ENCODE measurements around the gene CX3CR1. TPM values are rescaled to one million over a fixed set of nuclear protein-coding genes. Genes with fewer than 3 reads are reported as not detected.

CX3CR1 gene
- total and polyA plus RNA-seq, 2 of the 4 experiments (the other 2 are of a cell fraction) = not detected

GRCh38 chr3:39323494-39323893 lies 43.7 kb upstream of the CX3CR1 start:
- CTCF ChIA-PET = no interaction called here
- BruUV-seq (replicated peaks) = no TSS peak
- H2BK5ac ChIP-seq (ENCODE audit: low read depth, low read length, poor library complexity, severe bottlenecking) = no peak overlapping the region

More at GRCh38 chr3:39323494-39323893, 43.7 kb upstream of the CX3CR1 start:
- no peaks in the 10 kb centered on the region for H3K9me1 ChIP-seq (ENCODE audit: insufficient read depth, low read length)
- POLR2A ChIA-PET (ENCODE audit: unreplicated experiment) = no interaction called here
- no peak overlapping the region for H3K4me3 ChIP-seq (ENCODE audit: insufficient read depth, low read depth, low read length)
- H2AK5ac ChIP-seq (ENCODE audit: low read depth, low read length) = no peak overlapping the region
- H2AFZ ChIP-seq (replicated peaks; ENCODE audit: low read length, poor library complexity) = no peak overlapping the region
- H3K27me3 ChIP-seq (ENCODE audit: control insufficient read depth, insufficient read depth, low read length) = no peaks in the 10 kb centered on the region; the same call in none of the 2 replicates
- no peak overlapping the region for H2BK15ac ChIP-seq (ENCODE audit: low read depth, low read length)
- in situ Hi-C loops (cut with MboI; ENCODE audit: low sequenced_read_pairs) = no loop called here
- no peaks in the 10 kb centered on the region for H4K20me1 ChIP-seq (ENCODE audit: insufficient read depth, low read length)
- no peak overlapping the region for H3K4ac ChIP-seq (ENCODE audit: low read depth, low read length)
- H4K91ac ChIP-seq (ENCODE audit: insufficient read depth, low read depth, low read length) = no peak overlapping the region
- H3K79me1 ChIP-seq (ENCODE audit: low read depth in 1 of 2, low read length in 2 of 2) = no peaks in the 10 kb centered on the region
- no peak overlapping the region for H3K27ac ChIP-seq (ENCODE audit: insufficient read depth, low read length)
- no peaks in the 10 kb centered on the region for H3K36me3 ChIP-seq (ENCODE audit: control insufficient read depth, insufficient read depth, low read length)
- no peak overlapping the region for H3K23ac ChIP-seq (ENCODE audit: low read depth, low read length)
- H3K18ac ChIP-seq (ENCODE audit: low read depth, low read length) = no peak overlapping the region
- dilution Hi-C loops (cut with HindIII; ENCODE audit: low sequenced_read_pairs, unreplicated experiment) = no loop called here
- H3K56ac ChIP-seq (ENCODE audit: extremely low read depth, insufficient read depth, low read length) = no peak overlapping the region
- no CpG with 5 or more reads among the region's 2 CpGs for WGBS, 2 experiments (ENCODE audit: extremely low coverage in 2 of 2, insufficient read length in 1 of 2)
- no peak overlapping the region for H4K5ac ChIP-seq (ENCODE audit: low read depth, low read length)
- intact Hi-C loops (cut with micrococcal nuclease) = no loop called here
- H3K9ac ChIP-seq (ENCODE audit: low read depth, low read length) = no peak overlapping the region
- no peak overlapping the region for H2AK9ac ChIP-seq (replicated peaks; ENCODE audit: low read depth, low read length, poor library complexity)
- no peak for TF ChIP-seq CTCF (conservative IDR thresholded peaks at IDR 0.05; ENCODE audit: low read depth, low read length)
- no peak for TF ChIP-seq CHD1 (IDR thresholded peaks at IDR 0.05; ENCODE audit: low read depth, low read length)
- TF ChIP-seq MAFK (IDR thresholded peaks at IDR 0.05; ENCODE audit: low read depth, low read length) = no peak
- no peak for TF ChIP-seq RCOR1 (IDR thresholded peaks at IDR 0.05; ENCODE audit: insufficient replicate concordance, low read length)
- no peak for TF ChIP-seq USF2 (IDR thresholded peaks at IDR 0.05; ENCODE audit: low read depth, low read length)
- TF ChIP-seq MXI1 (IDR thresholded peaks at IDR 0.05; ENCODE audit: borderline replicate concordance, low read depth, low read length) = no peak
- TF ChIP-seq ELK1 (IDR thresholded peaks at IDR 0.05; ENCODE audit: borderline replicate concordance, low read depth, low read length) = no peak
- no peak for TF ChIP-seq NFE2L2 (IDR thresholded peaks at IDR 0.05; ENCODE audit: low read depth, low read length)
- TF ChIP-seq RFX5 (IDR thresholded peaks at IDR 0.05; ENCODE audit: low read depth, low read length) = no peak
- no peak for TF ChIP-seq BHLHE40 (IDR thresholded peaks at IDR 0.05; ENCODE audit: low read depth, low read length)
- TF ChIP-seq FOS (IDR thresholded peaks at IDR 0.05; ENCODE audit: low read depth, low read length) = no peak
- TF ChIP-seq RAD21 (IDR thresholded peaks at IDR 0.05; ENCODE audit: low read length) = no peak
- no peak for TF ChIP-seq MAZ (IDR thresholded peaks at IDR 0.05; ENCODE audit: borderline replicate concordance, low read depth, low read length)
- no peak for TF ChIP-seq CEBPB (IDR thresholded peaks at IDR 0.05; ENCODE audit: low read depth, low read length)
- no peak for TF ChIP-seq POLR2A (IDR thresholded peaks at IDR 0.05; ENCODE audit: low read depth, low read length)
- no peak overlapping the region for H2BK20ac ChIP-seq (ENCODE audit: low read depth, low read length)
- DNase-seq (no peak), ATAC-seq (ENCODE audit: low read depth) (no peak)
- H2BK120ac ChIP-seq (ENCODE audit: low read depth, low read length) = no peak overlapping the region
- no peaks in the 10 kb centered on the region for H3K9me3 ChIP-seq (ENCODE audit: control insufficient read depth, insufficient read depth, low read length)
- H4K8ac ChIP-seq (ENCODE audit: low read depth in 2 of 2, low read length in 2 of 2) = no peak overlapping the region
- H3K14ac ChIP-seq (replicated peaks; ENCODE audit: low read depth, low read length) = no peak overlapping the region
- H3K4me2 ChIP-seq (ENCODE audit: low read depth, low read length) = no peak overlapping the region
- no peaks in the 10 kb centered on the region for H3K4me1 ChIP-seq (ENCODE audit: control insufficient read depth, insufficient read depth, low read length)
